ENCODE results near the gene PRSS33.

DNA sequence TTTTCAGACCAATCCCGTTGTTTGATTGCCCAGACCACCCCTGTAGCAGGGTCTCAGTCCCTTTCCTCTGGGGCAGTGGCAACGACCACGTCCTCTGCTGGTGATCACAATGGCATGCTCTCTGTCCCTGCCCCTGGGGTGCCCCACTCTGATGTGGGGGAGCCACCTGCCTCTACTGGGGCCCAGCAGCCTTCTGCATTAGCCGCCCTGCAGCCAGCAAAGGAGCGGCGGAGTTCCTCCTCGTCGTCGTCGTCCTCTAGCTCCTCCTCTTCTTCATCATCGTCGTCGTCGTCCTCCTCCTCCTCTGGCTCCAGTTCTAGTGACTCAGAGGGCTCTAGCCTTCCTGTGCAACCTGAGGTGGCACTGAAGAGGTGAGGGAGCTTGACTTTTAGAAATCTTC is 19.5 kb downstream of the PRSS33 start:
- TF ChIP-seq, protein P1, sequence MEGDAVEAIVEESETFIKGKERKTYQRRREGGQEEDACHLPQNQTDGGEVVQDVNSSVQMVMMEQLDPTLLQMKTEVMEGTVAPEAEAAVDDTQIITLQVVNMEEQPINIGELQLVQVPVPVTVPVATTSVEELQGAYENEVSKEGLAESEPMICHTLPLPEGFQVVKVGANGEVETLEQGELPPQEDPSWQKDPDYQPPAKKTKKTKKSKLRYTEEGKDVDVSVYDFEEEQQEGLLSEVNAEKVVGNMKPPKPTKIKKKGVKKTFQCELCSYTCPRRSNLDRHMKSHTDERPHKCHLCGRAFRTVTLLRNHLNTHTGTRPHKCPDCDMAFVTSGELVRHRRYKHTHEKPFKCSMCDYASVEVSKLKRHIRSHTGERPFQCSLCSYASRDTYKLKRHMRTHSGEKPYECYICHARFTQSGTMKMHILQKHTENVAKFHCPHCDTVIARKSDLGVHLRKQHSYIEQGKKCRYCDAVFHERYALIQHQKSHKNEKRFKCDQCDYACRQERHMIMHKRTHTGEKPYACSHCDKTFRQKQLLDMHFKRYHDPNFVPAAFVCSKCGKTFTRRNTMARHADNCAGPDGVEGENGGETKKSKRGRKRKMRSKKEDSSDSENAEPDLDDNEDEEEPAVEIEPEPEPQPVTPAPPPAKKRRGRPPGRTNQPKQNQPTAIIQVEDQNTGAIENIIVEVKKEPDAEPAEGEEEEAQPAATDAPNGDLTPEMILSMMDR (IDR thresholded peaks at IDR 0.05) = no peak
- TF ChIP-seq POLR2AphosphoS5 (IDR thresholded peaks at IDR 0.05; ENCODE audit: low read depth, low read length) (no peak), EZH2phosphoT487 (IDR thresholded peaks at IDR 0.05; ENCODE audit: borderline replicate concordance, low read depth) (no peak), TCF12 (IDR thresholded peaks at IDR 0.05) (no peak), RFX5 (IDR thresholded peaks at IDR 0.05; ENCODE audit: low read length) (no peak), JUND (IDR thresholded peaks at IDR 0.05) (no peak), SMC3 (IDR thresholded peaks at IDR 0.05; ENCODE audit: low read depth, low read length) (no peak), TAF1 (IDR thresholded peaks at IDR 0.05; ENCODE audit: borderline replicate concordance, low read depth, low read length) (no peak), FOSL2 (IDR thresholded peaks at IDR 0.05; ENCODE audit: borderline replicate concordance, low read depth) (no peak), NFIC (IDR thresholded peaks at IDR 0.05; ENCODE audit: borderline replicate concordance) (no peak), REST (IDR thresholded peaks at IDR 0.05; ENCODE audit: low read depth, low read length) (no peak), FOXJ3 (CRISPR knock-in tag; IDR thresholded peaks at IDR 0.05) (no peak)

Data from SK-N-SH (cell line).